Pulmonary artery endothelial cell (primary cell): Measurements from ENCODE around the gene TRA2A. TPM values are rescaled to one million over a fixed set of nuclear protein-coding genes. Genes with fewer than 3 reads are reported as not detected.
A peak's percentile ranks its signal among the peaks of the same experiment; 100 is the strongest.
"Not testable (repeated sequence)": the region's sequence is repeated elsewhere in the genome, so short reads cannot be mapped to it uniquely, and the experiment has no call there.

ENCODE experiments used
- DNase-seq: peaks from one replicate; pipeline ENCODE4 v3.0.0-alpha.2; 2011; ENCODE audit warnings: low read depth, low spot score
- total RNA-seq: library from RNA; depleted of rRNA; stranded (reverse); fragments of >200 nt; gene quantifications from 2 replicates; pipeline ENCODE4 v1.2.3, GENCODE V29; 2014

The TRA2A gene
- total RNA-seq, result 34.3 and 47.4 TPM in 2 replicates

DNA sequence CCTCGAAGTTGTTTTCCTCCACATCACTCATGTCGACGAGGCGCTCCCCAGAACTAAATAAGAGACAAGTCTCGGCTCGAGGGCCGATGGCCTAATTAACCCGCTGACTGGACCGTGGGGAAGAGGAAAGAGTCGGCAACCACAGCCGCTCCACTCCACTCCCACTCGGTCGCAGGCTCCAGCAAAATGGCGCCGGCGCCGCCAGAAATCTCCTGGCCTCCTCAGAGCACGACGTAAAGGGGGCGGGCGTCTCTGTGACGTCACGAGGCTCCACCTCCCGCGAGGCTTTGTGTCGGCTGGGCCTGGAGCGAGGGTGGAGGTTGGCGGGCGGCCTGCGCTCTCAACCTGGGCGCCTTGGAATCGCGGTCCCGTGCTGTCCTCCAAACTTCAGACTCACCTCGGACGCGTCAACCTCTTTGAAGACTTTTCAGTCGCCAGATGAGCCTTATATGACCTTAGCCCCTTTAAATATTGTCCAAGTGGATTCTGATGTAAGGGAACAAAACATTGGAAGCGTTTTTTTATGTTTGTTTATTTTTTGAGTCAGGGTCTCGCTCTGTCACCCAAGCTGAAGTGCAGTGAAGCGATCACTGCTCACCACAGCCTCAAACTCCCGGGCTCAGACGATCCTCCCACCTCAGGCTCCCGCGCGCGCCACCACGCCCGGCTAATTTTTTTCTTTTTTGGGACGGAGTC lies at the start of gene TRA2A:
TRA2A (minus strand) TSS at position 188 of the 696 bp plus-strand sequence; CDS start at position 31, 157 bp downstream.
- peak; percentile 83 for DNase-seq

DNA sequence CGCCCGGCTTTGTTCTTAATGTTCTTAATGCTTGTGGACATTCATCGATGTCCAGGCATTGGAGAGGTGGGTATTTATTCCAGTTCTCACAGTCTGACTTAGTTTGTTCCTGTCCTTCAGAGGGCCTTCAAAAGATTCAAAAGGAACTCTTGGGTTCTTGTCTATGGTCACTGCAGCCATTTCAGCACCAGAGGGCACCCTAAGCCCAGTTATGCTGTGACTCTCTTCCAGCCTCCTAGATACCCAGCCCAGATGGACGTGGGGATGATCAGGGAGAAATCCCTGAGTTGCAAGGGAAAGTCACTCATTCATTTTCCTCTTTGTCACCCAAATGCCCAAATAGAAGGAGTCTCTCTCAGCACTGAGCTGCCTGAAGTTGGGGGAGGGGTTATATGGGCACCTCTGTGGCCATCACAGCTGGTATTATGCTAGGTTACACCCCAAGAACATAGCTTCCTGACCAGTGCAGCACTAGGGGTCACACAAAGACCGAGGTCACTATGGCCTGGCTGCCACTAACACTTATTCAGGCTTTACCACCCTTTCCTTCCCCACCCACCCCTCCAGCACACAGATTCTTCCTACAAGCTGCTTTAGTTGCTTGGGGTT lies 38.9 kb upstream of the TRA2A start:
- peak; percentile 15 for DNase-seq

DNA sequence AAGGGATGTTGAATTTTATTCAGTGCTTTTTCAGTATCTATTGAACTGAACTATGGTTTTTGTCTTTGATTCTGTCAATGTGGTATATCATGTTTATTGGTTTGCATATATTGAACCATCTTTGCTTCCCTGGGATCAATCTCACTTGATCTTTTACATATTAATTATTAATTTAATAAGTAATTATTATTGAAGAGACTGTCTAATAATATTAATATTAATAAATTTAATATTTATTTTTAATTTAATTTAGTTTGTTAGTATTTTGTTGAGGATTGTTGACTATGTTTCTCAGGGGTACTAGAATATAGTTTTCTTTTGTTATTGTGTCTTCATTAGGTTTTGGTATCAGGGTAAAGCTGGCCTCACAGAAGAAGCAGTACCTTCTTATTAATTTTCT lies 26.5 kb upstream of the TRA2A start:
- no peak for DNase-seq

DNA sequence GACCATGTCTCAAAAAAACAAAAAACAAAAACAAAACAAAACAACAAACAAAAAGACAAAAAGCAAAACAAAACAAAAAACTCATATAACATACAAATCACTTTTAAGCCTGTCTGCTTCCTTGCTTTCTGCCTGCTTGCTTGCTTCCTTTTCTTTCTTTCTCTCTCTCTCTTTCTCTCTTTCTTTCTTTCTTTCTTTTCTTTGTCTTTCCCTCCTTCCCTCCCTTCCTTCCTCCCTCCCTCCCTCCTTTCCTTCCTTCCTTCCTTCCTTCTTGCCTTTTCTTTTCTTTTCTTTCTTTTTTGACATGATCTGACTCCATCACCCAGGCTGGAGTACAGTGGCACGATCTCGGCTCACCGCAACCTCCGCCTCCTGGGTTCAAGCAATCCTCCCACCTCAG lies 15.9 kb upstream of the TRA2A start:
- no peak for DNase-seq

DNA sequence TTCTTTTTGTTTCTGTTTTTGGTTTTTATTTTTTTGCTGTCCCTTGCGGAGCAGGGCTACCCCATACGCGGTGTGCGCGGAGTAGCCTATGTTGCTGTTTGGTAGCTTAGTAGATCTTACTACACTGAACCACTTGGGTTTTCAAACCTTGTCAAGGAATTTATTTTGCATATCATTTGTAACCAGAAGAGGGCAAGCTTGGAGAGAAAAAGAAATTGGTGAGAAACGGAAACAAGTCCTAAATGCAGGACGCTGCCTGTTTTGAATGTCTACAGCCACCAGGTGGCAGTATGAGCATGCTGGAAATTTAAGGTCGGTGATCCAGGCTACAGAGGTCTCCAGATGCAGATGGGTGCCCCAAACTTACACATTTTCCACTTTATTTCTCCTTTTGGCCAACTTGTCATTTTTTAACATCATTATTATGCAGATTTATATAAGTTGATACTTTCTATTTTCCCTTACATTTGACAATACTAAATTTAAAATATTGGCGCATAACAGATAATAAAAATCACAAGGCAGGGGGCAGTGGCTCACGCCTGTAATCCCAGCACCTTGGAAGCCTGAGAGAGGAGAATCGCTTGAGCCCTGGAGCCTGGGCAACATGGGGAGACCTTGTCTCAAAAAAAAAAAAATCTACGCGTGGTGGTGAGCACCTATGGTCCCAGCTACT lies 15.3 kb upstream of the TRA2A start:
- DNase-seq, result peak; percentile 61

DNA sequence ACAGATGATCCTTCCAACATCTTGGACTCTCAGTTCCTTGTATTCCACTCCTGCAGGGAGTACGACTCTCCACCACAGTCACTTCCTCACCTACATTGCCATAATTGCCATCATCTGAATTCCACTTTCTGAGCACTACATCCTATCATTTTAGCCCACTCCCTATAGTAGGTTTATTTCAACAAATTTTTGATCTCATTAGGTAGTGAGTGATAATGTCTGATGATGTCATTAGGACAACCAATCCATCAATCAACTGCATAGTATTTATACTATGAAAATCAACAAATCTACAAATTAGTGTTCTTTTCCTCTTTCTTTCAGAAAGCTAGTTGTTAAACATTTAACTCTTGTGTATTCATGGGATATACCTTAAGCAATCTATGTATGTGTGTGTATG lies 13.7 kb upstream of the TRA2A start:
- DNase-seq, result no peak

DNA sequence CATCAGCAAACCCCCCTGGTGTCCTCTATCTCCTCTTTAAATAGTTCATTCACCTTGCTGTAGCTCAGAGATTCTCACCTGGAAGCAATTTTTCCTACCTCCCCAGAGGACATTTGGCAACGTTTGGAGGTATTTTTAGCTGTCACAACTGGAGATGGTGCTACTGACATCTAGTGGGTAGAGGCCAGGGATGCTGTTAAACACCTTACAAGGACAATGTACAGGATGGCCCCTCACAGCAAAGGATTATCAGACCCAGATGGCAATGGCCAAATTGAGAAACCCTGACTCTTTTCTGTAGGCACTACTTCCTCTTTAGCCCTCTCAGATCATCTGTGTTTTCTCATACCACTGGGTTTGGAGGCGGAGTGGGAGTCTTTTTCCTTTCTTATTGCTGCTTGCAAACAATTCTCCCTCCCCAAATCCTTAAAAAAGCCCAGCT lies 13.2 kb upstream of the TRA2A start:
- no peak for DNase-seq

DNA sequence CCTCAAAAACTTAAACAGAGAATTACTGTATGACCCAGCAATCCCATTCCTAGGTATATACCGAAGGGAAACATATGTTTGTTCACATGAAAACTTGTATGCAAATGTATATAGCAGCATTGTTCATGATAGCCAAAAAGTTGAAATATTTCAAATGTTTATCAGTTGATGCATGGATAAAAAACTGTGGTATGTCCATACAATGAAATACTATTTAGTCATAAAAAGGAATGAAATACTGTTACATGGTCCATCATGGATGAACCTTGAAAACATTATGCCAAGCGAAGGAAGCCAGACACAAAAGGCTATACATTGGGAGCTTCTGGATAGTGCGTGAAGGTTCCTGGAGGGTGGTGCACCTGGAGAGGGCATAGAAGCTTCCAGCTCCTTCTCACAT lies 11.0 kb upstream of the TRA2A start:
- no peak for DNase-seq

DNA sequence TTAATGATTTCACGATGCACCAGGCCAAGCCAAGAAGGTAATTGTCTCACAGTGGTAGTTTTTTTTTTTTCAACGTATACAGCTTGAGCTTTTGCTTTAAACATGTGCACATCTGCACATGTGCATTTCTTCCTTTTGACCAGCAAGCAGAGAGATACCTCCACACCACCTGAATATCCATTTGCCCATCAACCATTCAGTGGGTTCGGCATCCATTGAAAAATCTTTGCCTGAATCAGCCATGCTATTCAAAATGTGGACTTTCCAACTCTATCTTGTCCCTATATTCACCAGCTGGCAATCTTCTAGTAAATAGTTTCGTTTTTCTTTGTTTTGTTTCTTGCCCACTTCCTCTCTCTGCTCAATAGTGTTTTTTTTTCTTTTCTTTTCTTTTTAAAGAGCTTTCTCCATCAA lies 7.7 kb upstream of the TRA2A start:
- DNase-seq, result no peak

DNA sequence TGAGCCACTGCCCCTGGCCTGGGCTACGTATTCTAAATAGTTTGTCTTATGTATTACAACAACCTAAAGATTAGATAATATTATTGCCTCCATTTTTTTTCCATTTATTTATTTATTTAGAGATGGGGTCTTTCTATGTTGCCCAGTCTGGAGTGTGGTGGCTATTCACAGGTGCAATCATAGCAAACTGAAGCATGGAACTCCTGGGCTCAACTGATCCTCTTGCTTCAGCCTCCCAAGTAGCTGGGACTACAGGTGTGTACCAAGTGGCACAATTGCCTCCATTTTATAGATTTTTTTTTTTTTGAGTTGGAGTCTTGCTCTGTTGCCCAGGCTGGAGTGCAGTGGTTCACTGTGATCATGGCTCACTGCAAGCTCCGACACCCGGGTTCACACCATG lies 6.5 kb upstream of the TRA2A start:
- DNase-seq, result no peak

DNA sequence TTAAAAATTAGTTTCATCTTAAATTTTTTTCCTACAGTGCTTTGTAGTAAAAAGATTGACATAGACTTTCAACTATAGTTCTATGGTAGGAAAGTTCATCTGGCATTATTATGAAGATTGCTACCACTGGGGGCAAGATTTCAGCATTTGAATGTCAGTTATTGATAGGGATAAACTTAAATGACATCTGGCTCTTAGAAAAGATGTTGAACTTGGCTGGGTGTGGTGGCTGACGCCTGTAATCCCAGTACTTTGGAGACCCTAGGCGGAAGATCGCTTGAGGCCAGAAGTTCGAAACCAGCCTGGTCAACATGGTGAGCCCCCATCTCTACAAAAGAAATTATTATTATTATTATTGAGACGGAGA lies 1.4 kb upstream of the TRA2A start:
- DNase-seq, result no peak

DNA sequence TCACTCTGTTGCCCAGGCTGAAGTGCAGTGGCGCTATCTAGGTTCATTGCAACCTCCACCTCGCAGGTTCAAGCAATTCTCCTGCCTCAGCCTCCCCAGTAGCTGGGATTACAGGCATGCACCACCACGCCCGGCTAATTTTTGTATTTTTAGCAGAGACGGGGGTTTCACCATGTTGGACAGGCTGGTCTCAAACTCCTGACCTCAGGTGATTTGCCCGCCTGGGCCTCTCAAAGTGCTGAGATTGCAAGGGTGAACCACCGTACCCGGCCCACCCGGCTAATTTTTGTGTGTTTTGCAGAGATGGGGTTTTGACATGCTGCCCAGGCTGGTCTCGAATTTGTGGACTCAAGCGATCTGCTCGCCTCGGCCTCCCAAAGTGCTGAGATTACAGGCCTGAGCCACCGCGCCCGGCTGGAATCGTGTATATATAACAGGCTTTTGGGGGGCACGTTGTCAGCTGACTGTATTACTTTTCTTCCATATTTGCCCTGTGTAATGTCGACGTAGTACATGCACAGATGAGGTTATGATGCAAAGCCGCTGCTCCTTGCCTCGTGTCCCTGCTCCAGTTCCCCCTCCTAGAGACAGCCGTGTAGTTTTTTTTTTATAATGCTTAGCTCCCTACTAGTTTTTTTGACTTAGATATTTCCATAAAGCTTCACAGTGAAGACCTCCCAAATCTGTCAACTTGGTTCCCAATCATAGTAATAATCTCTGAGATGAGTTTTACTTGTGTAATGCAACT lies 883 bp upstream of the TRA2A start:
- no peak for DNase-seq

DNA sequence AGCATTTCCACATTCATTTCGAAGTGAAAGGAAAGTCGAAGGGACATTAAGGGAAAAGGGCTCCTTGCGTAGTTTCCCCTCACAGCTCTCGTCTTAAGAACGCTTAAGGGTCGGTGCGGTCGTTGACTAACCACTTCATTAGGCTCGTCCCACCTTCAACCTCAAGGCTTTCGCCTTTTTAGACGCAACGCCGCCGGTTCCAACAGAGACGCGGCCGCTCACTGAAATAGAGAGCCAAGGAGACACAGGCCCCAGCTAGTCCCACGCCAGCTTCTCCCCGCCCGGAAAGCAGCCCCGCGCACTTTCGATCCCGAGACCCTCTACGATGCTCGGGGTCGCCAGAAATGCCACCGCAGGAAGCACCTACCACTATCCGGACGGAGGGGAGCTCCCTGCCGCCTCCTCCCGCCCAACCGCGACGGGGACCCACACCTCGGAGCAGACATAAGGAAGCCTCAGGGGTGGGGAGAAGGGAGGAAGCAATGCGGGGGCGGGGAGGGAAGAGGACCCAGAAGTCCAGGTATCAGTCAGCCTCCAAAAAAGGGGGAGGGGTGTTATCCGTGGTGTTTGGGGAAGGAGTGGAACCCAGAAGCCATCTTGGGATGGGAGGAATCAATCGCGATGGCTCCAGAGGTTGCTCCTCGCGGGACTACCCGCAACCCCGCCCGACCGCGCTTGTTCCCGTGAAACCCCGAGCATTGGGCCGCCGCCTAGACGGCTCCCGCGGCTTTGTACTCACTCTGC lies 559 bp downstream of the TRA2A start:
- peak; percentile 20 for DNase-seq

DNA sequence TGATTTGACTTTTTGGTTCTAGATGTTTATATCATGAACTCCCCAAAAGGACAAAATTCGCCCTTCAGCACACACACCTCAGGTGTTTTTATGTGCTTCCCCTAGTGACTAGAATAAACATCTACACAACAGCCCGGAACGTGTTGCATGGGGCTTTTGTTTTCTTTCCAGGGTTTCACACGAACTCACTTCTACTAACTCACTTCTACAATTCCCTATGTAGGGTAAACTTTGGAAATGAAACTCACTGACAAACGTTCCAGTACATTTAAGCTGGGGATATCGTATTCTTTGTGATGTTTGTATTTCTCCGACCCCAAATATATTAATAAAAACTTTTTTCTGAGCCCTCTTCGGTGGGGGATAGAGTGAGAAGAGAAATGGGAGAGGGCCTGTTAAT lies 1.4 kb downstream of the TRA2A start:
- peak; percentile 29 for DNase-seq

DNA sequence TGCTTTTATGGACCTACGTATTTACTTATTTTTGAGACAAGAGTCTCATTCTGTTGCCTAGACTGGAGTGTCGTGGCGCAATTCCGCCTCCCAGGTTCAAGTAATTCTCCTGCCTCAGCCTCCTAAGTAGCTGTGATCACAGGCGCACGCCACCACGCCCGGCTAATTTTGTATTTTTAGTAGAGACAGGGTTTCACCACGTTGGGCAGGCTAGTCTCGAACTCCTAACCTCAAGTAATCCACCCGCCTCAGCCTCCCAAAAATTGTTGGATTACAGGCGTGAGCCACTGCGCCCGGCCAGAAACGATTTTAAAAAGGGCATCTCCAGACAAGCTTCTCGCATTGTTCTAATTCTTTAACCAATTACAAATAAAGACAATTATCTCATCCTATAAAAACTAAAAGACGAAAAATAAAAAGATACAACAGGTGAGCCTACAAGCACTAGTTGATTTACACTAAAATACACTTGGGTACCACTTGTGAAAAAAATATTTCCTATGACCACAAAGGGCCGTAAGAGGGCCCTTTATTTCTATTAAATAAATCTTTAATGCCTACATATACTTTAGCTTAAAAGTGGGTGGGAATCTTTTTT lies 2.4 kb downstream of the TRA2A start:
- no peak for DNase-seq

DNA sequence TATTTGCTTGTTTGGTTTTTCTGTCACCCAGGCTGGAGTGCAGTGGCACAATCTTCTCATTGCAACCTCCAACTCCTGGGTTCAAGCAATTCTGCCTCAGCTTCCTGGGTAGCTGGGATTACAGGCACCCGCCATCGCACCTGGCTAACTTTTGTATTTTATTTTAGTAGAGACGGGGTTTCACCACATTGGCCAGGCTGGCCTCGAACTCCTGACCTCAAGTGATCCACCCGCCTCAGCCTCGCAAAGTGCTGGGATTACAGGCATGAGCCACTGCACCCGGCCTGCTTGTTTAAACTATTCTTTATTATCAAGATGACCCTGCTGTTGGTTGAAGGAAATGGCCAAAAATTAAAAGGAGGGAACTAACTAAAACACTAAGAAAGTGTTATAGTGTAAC lies 6.2 kb downstream of the TRA2A start:
- DNase-seq, result not testable (repeated sequence)

DNA sequence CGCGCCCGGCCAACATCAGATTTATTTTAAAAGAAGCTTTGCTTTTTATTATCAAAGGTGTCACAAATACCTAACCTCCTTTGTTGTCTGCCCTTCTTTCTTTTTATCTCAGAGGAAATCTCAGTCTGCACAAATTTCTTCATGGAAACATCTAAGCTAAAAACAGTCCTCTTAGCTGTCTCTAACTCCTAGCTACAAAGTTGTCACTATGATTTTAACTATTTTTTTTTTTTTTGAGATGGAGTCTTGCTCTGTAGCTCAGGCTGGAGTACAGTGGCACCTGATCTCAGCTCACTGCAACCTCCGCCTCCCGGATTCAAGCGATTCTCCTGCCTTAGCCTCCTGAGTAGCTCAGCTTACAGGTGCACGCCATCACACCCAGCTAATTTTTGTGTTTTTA lies 7.3 kb downstream of the TRA2A start:
- DNase-seq, result no peak

DNA sequence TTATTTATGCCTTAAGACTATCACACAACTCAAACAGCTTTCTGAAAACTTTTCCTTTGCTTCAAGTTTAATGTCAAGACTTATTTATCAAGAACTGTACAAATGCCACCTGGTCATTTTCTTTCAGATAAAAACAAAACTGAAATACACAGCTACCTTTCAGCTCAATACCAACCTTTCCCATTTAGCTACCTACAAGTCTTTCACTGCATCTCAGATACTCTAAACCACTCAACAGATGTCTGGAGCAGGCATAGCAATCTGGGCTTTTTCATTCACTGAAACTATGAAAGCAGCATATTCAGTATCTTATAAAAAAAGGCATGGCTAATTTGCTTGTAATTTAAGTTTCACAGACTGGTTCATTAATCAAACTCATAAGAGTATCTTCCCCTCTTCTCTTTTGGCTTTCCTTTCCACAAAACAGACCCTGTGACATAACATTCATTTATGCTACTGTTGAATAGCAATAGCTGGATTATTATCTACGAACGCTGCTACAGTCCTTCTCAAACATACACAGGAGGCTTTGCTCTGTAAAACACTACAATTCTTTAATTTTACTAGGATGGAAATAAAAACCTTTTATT lies 8.2 kb downstream of the TRA2A start:
- no peak for DNase-seq

DNA sequence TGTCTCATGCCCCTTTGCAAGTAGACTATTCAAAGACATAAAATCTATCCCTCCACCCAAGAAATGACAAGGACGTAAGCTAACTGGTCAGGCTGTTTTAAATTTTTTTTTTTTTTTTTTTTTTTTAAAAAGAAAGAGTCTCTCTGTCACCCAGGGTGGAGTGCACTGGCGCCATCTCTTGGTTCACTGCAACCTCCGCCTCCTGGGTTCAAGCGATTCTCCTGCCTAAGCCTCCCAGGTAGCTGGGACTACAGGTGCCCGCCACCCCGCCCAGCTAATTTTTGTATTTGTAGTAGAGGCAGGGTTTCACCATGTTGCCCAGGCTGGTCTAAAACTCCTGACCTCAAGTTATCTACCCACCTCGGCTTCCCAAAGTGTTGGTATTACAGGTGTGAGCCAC lies 11.2 kb downstream of the TRA2A start:
- DNase-seq, result no peak

DNA sequence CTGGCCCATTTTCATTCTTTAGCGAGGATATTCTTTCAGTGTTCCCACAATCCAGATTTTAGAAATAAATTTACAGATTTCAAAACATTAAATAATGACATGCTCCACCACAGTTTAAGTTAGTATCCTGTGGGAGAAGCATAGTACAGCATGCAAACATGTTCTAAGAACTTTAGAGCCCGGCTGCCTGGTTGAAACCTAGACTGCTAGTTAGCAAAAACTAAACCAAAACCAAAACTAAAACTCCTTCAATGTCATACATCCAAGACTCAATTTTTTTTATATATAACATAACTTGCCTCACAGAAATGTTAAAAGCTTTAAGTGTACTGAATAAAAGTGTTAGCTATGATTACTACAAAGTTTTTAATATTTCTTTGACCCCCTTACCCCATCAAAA lies 17.0 kb downstream of the TRA2A start:
- DNase-seq, result no peak

DNA sequence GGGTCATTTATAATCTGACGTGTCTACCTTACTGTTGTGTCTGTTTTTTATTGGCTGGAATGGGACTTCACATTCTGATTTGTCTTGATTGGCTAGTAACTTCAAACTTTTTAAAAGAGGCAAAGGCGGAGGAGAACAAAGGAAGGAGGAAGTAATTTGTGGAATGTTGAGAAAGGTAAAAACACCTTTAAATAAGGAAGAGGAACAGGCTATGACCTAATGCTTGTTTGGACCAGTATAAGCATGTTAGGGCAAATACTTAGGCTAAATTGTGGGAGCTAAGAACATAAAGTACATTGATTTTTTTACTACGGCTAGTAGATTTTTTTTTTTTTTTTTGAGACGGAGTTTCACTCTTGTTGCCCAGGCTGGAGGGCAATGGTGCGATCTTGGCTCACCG lies 18.0 kb downstream of the TRA2A start:
- not testable (repeated sequence) for DNase-seq
